DND-41 (cell line): ENCODE measurements around the gene ABHD3.

Experiments
- CTCF ChIP-seq: IDR thresholded peaks from 2 replicates; pipeline ENCODE4 v1.5.1; 2012; ENCODE audit warnings: borderline replicate concordance, low read length, moderate library complexity, mild to moderate bottlenecking; ENCODE audit not compliant: poor library complexity, severe bottlenecking; ENCODE audit errors: extremely low read depth
- EZH2 ChIP-seq: IDR thresholded peaks from 3 replicates; pipeline ENCODE4 v1.6.1; 2012; ENCODE audit warnings: borderline replicate concordance, low read depth, mild to moderate bottlenecking, moderate library complexity, low read length, inconsistent platforms; ENCODE audit not compliant: severe bottlenecking

- TF ChIP-seq EZH2 = no peak
- TF ChIP-seq CTCF = no peak
Measured at GRCh38 chr18:21727702-21728101, 23.1 kb upstream of the ABHD3 start.
